ENCODE results near the gene CXorf58.
"Not testable (repeated sequence)": the region's sequence is repeated elsewhere in the genome, so short reads cannot be mapped to it uniquely, and the experiment has no call there.

The CXorf58 gene

GRCh38 chrX:23890933-23891332 lies 16.9 kb upstream of the CXorf58 start:
- no peak for ATAC-seq
- TF ChIP-seq RARB (CRISPR knock-in tag; IDR thresholded peaks at IDR 0.05) (no peak), CSDC2 (CRISPR knock-in tag; IDR thresholded peaks at IDR 0.05) (no peak)

GRCh38 chrX:23894993-23895392 lies 12.8 kb upstream of the CXorf58 start:
- ATAC-seq = not testable (repeated sequence)

- not testable (repeated sequence) for ATAC-seq
These were observed 11.3 kb upstream of the CXorf58 start for GRCh38 chrX:23896539-23896938.

GRCh38 chrX:23896981-23897380 lies 10.8 kb upstream of the CXorf58 start:
- no peak for ATAC-seq

GRCh38 chrX:23898412-23898959 lies 9.3 kb upstream of the CXorf58 start:
- ATAC-seq = peak; percentile 20; the same call in 2 of the 3 replicates
- TF ChIP-seq PATZ1 (CRISPR knock-in tag; IDR thresholded peaks at IDR 0.05; ENCODE audit: borderline replicate concordance) = no peak
- TF ChIP-seq CSRNP3 (CRISPR knock-in tag; IDR thresholded peaks at IDR 0.05) = no peak
- no peak for TF ChIP-seq RARB (CRISPR knock-in tag; IDR thresholded peaks at IDR 0.05)
- TF ChIP-seq ZC3H10 (CRISPR knock-in tag; IDR thresholded peaks at IDR 0.05) = no peak

More at GRCh38 chrX:23896981-23897380, 10.8 kb upstream of the CXorf58 start:
- TF ChIP-seq ZNF70 (CRISPR knock-in tag; IDR thresholded peaks at IDR 0.05) = no peak
- no peak for TF ChIP-seq OSR1 (CRISPR knock-in tag; IDR thresholded peaks at IDR 0.05)
- no peak for TF ChIP-seq ZFP3 (CRISPR knock-in tag; IDR thresholded peaks at IDR 0.05)
- no peak for TF ChIP-seq ISL1 (CRISPR knock-in tag; IDR thresholded peaks at IDR 0.05)
- no peak for TF ChIP-seq CSDC2 (CRISPR knock-in tag; IDR thresholded peaks at IDR 0.05)
- no peak for TF ChIP-seq PPARA (CRISPR knock-in tag; IDR thresholded peaks at IDR 0.05; ENCODE audit: borderline replicate concordance)
- TF ChIP-seq TCF4 (CRISPR knock-in tag; IDR thresholded peaks at IDR 0.05; ENCODE audit: borderline replicate concordance) = no peak
- TF ChIP-seq TOX (CRISPR knock-in tag; IDR thresholded peaks at IDR 0.05; ENCODE audit: borderline replicate concordance) = no peak
- TF ChIP-seq CSRNP3 (CRISPR knock-in tag; IDR thresholded peaks at IDR 0.05) = no peak
- no peak for TF ChIP-seq ESRRG (CRISPR knock-in tag; IDR thresholded peaks at IDR 0.05)
- no peak for TF ChIP-seq CREB5 (CRISPR knock-in tag; IDR thresholded peaks at IDR 0.05; ENCODE audit: low read depth)
- no peak for TF ChIP-seq ARNTL (CRISPR knock-in tag; IDR thresholded peaks at IDR 0.05; ENCODE audit: borderline replicate concordance, low read depth)

GRCh38 chrX:23900220-23900797 lies 7.5 kb upstream of the CXorf58 start:
- no peak for ATAC-seq

More at GRCh38 chrX:23900220-23900797, 7.5 kb upstream of the CXorf58 start:
- TF ChIP-seq ESRRG (CRISPR knock-in tag; IDR thresholded peaks at IDR 0.05) (no peak), PATZ1 (CRISPR knock-in tag; IDR thresholded peaks at IDR 0.05; ENCODE audit: borderline replicate concordance) (no peak), GLIS3 (CRISPR knock-in tag; IDR thresholded peaks at IDR 0.05) (no peak), POU6F1 (CRISPR knock-in tag; IDR thresholded peaks at IDR 0.05; ENCODE audit: borderline replicate concordance, low read depth) (no peak), ARNTL (CRISPR knock-in tag; IDR thresholded peaks at IDR 0.05; ENCODE audit: borderline replicate concordance, low read depth) (no peak), BACH2 (CRISPR knock-in tag; IDR thresholded peaks at IDR 0.05; ENCODE audit: borderline replicate concordance) (no peak), PPARA (CRISPR knock-in tag; IDR thresholded peaks at IDR 0.05; ENCODE audit: borderline replicate concordance) (no peak), CSRNP3 (CRISPR knock-in tag; IDR thresholded peaks at IDR 0.05) (no peak), OSR1 (CRISPR knock-in tag; IDR thresholded peaks at IDR 0.05) (no peak), TOX (CRISPR knock-in tag; IDR thresholded peaks at IDR 0.05; ENCODE audit: borderline replicate concordance) (no peak), ISL1 (CRISPR knock-in tag; IDR thresholded peaks at IDR 0.05) (no peak), RARB (CRISPR knock-in tag; IDR thresholded peaks at IDR 0.05) (no peak), CSDC2 (CRISPR knock-in tag; IDR thresholded peaks at IDR 0.05) (no peak), ZC3H10 (CRISPR knock-in tag; IDR thresholded peaks at IDR 0.05) (no peak), ZFP3 (CRISPR knock-in tag; IDR thresholded peaks at IDR 0.05) (no peak), ZNF8 (CRISPR knock-in tag; IDR thresholded peaks at IDR 0.05) (no peak), TCF4 (CRISPR knock-in tag; IDR thresholded peaks at IDR 0.05; ENCODE audit: borderline replicate concordance) (no peak)
